K562 (cell line): ENCODE results near the gene UBE2D3. TPM values are rescaled to one million over a fixed set of nuclear protein-coding genes. Genes with fewer than 3 reads are reported as not detected.

Experiments used
- AFF4 ChIP-seq: sonication (generic); formaldehyde crosslinking; IDR thresholded peaks from 2 replicates; pipeline ENCODE4 v1.8.0; 2023; ENCODE audit warnings: mild to moderate bottlenecking, missing genetic modification reagents
- DLX4 ChIP-seq: fragments of 250-450 bp; sonication (Bioruptor Pico); IDR thresholded peaks from 2 replicates; pipeline ENCODE4 v1.6.1; 2021; ENCODE audit warnings: mild to moderate bottlenecking
- FOXK1 ChIP-seq: sonication (generic); formaldehyde crosslinking; IDR thresholded peaks from 2 replicates; pipeline ENCODE4 v1.8.0; 2022; ENCODE audit warnings: missing genetic modification reagents, mild to moderate bottlenecking, borderline replicate concordance
- FOXP4 ChIP-seq: sonication (generic); formaldehyde crosslinking; IDR thresholded peaks from 2 replicates; pipeline ENCODE4 v1.8.0; 2022; ENCODE audit warnings: mild to moderate bottlenecking, missing genetic modification reagents, borderline replicate concordance
- KAT2B ChIP-seq: IDR thresholded peaks from one replicate; pipeline ENCODE4 v1.6.1; 2012; ENCODE audit warnings: low read depth, mild to moderate bottlenecking, control low read depth, inconsistent platforms, low read length, moderate library complexity
- MTA3 ChIP-seq: fragments of 450-650 bp; formaldehyde crosslinking; IDR thresholded peaks from 2 replicates; pipeline ENCODE4 v1.6.1; 2017; ENCODE audit warnings: mild to moderate bottlenecking, borderline replicate concordance
- NCOA6 ChIP-seq: fragments of 450-650 bp; IDR thresholded peaks from 2 replicates; pipeline ENCODE4 v1.6.1; 2017; ENCODE audit warnings: mild to moderate bottlenecking
- PHF8 ChIP-seq: fragments of 200-600 bp; sonication (generic); IDR thresholded peaks from 2 replicates; pipeline ENCODE4 v1.6.1; 2012; ENCODE audit warnings: mixed run types, mild to moderate bottlenecking, inconsistent platforms, low read length, moderate library complexity, borderline replicate concordance
- PKNOX1 ChIP-seq: fragments of 450-650 bp; IDR thresholded peaks from 2 replicates; pipeline ENCODE4 v1.6.1; 2016
- SIN3A ChIP-seq, 2 experiments: fragments of 150-350 bp in 1 of 2; IDR thresholded peaks; 2 replicates each; pipeline ENCODE4 v1.6.1; 2011 to 2016; ENCODE audit warnings: borderline replicate concordance in 2 of 2, low read depth in 2 of 2, low read length in 2 of 2, mild to moderate bottlenecking in 2 of 2, moderate library complexity in 2 of 2; ENCODE audit not compliant: control insufficient read depth in 1 of 2
- SRSF3 ChIP-seq: fragments of 200-400 bp; formaldehyde crosslinking; IDR thresholded peaks from 2 replicates; pipeline ENCODE4 v1.6.1; 2016; ENCODE audit warnings: mild to moderate bottlenecking, low read length, moderate library complexity; ENCODE audit not compliant: insufficient read depth
- SRSF9 ChIP-seq: fragments of 200-400 bp; formaldehyde crosslinking; IDR thresholded peaks from 2 replicates; pipeline ENCODE4 v1.6.1; 2017; ENCODE audit warnings: low read depth, low read length, borderline replicate concordance
- ZBED1 ChIP-seq: IDR thresholded peaks from 2 replicates; pipeline ENCODE4 v1.6.1; 2014
- ZNF143 ChIP-seq: sonication (generic); formaldehyde crosslinking; IDR thresholded peaks from 2 replicates; pipeline ENCODE4 v1.9.0; 2022; ENCODE audit warnings: mild to moderate bottlenecking, missing genetic modification reagents
- ZNF263 ChIP-seq: sonication (generic); formaldehyde crosslinking; IDR thresholded peaks from 2 replicates; pipeline ENCODE4 v1.8.0; 2022; ENCODE audit warnings: mild to moderate bottlenecking, missing genetic modification reagents, borderline replicate concordance
- ZNF695 ChIP-seq: fragments of 450-650 bp; formaldehyde crosslinking; IDR thresholded peaks from 2 replicates; pipeline ENCODE4 v1.4.0; 2020; ENCODE audit warnings: mild to moderate bottlenecking, moderate library complexity
- polyA plus RNA-seq, 8 experiments: library from polyadenylated mRNA; depleted of rRNA in 4 of 8; stranded (reverse) in 5 of 8; unstranded in 3 of 8; fragments of >200 nt; fragmentation: Nextera tagmentation in 2 of 8; fragmentation: Illumina TruSeq in 1 of 8; extraction: Ambion mirVana in 2 of 8; extraction: Trizol in 1 of 8; gene quantifications; 2 replicates each; pipeline versions ENCODE4 v1.2.1 to v1.2.3, GENCODE V29; 2011 to 2014; ENCODE audit warnings: inconsistent platforms in 1 of 8, missing spikeins in 1 of 8
- total RNA-seq, 7 experiments: library from RNA; depleted of rRNA in 6 of 7; stranded (reverse); fragments of >200 nt in 6 of 7; fragmentation: Illumina TruSeq in 2 of 7; extraction: Trizol in 2 of 7; gene quantifications; 2 replicates each; pipeline versions ENCODE4 v1.2.1 to v1.2.3, GENCODE V29; 2011 to 2021; ENCODE audit warnings: low replicate concordance in 1 of 7

Gene UBE2D3
- total and polyA plus RNA-seq, 9 of the 15 experiments (the other 6 are each of a cell fraction or from before 2014, with no cell fraction given) = 191 to 618 (median 292) TPM

GRCh38 chr4:102868781-102869568 is 41.6 kb upstream of the UBE2D3 start, which contains the start of gene CISD2 (continued):
- no peak for TF ChIP-seq ZNF263
- TF ChIP-seq SRSF3 = no peak
- TF ChIP-seq NCOA6 = no peak
- TF ChIP-seq ZNF143 (CRISPR knock-in tag) = peak; percentile 40; the same call in 1 of the 2 replicates
- no peak for TF ChIP-seq ZBED1
- TF ChIP-seq ZNF695 (CRISPR knock-in tag) = no peak
- TF ChIP-seq SRSF9 = no peak
- peak; percentile 75; the same call in 1 of the 2 replicates for TF ChIP-seq MTA3
- TF ChIP-seq PHF8 = peak; percentile 99
- peak; percentile 29 to 70; a peak in 2 of 4 replicates for TF ChIP-seq SIN3A (IDR thresholded peaks at IDR 0.05; ENCODE audit: borderline replicate concordance in 2 of 2, control insufficient read depth in 1 of 2, low read depth in 2 of 2, low read length in 2 of 2)
- TF ChIP-seq DLX4 (CRISPR knock-in tag) = no peak
- peak; percentile 87 for TF ChIP-seq AFF4 (CRISPR knock-in tag)
- TF ChIP-seq KAT2B = no peak
- peak; percentile 38; the same call in 1 of the 2 replicates for TF ChIP-seq PKNOX1
- TF ChIP-seq FOXK1 = peak; percentile 77; the same call in 1 of the 2 replicates
- TF ChIP-seq FOXP4 = no peak
